HCT116 (cell line): Measurements from ENCODE around the gene CCSER1. TPM values are rescaled to one million over a fixed set of nuclear protein-coding genes. Genes with fewer than 3 reads are reported as not detected.

Source experiments
- ATAC-seq: fragments of 200-7000 bp; cut with Tn5 transposase; 2 replicates; pipeline ENCODE4 v1.9.1; 2020; ENCODE audit warnings: mild to moderate bottlenecking, moderate library complexity
- BruUV-seq: library from RNA; stranded (reverse); fragments of 400-500 nt; replicated peaks from 2 replicates; lab custom pipeline; 2021; lab: Mats Ljungman, UMichigan
- CTCF ChIA-PET: fragments of 300-600 bp; sonication (Branson Sonifier 250); formaldehyde crosslinking; loops from one replicate; lab custom pipeline; 2021; ENCODE audit warnings: antibody characterized with exemption; lab: Charles Lee
- POLR2A ChIA-PET: fragments of 300-600, 350-600 bp; sonication (Branson Sonifier 250); formaldehyde crosslinking; loops from one replicate; lab custom pipeline; 2021; ENCODE audit warnings: antibody characterized with exemption; lab: Charles Lee
- RAD21 ChIA-PET, 2 experiments: fragments of 300-600 bp; sonication (Branson Sonifier 250); formaldehyde crosslinking; loops; one replicate each; lab custom pipeline; 2023; ENCODE audit warnings: low total read pairs in 2 of 2; ENCODE audit not compliant: uncharacterized antibody in 2 of 2, unreplicated experiment in 2 of 2, low non-redundant PET in 1 of 2; lab: Charles Lee
- DNase-seq: peaks from one replicate; pipeline ENCODE4 v3.0.0-alpha.2; 2010; ENCODE audit warnings: low read depth, low spot score
- H2AFZ ChIP-seq: fragments of 200-600 bp; shearing (Covaris generic), sonication (generic); 2 replicates; pipeline ENCODE4 v1.6.1; 2017; ENCODE audit warnings: low read depth, mixed run types, mixed read lengths, antibody characterized with exemption, low read length; ENCODE audit not compliant: poor library complexity, severe bottlenecking
- H3K27ac ChIP-seq: 2 replicates; pipeline ENCODE4 v1.5.1; 2012; ENCODE audit warnings: low read depth, low read length
- H3K27me3 ChIP-seq: fragments of 200-600 bp; sonication (generic); 2 replicates; pipeline ENCODE4 v1.6.1; 2016; ENCODE audit warnings: mixed run types, low read length, mixed read lengths; ENCODE audit not compliant: insufficient read depth
- H3K36me3 ChIP-seq, 2 experiments: fragments of 200-500 bp in 1 of 2; fragments of 200-600 bp in 1 of 2; sonication (Bioruptor generic) in 1 of 2; sonication (generic) in 1 of 2; 2 replicates each; pipeline versions ENCODE4 v1.5.1 to v1.6.1; 2014 to 2016; ENCODE audit warnings: low read length in 2 of 2, inconsistent platforms in 1 of 2, mixed read lengths in 1 of 2, mixed run types in 1 of 2; ENCODE audit not compliant: insufficient read depth in 2 of 2, control insufficient read depth in 1 of 2
- H3K4me1 ChIP-seq, 2 experiments: fragments of 200-600 bp in 1 of 2; sonication (generic) in 1 of 2; 2 replicates each; pipeline versions ENCODE4 v1.5.1 to v1.6.1; 2012 to 2017; ENCODE audit warnings: low read length in 2 of 2, inconsistent platforms in 1 of 2, mild to moderate bottlenecking in 1 of 2, mixed read lengths in 1 of 2, mixed run types in 1 of 2, moderate library complexity in 1 of 2; ENCODE audit not compliant: insufficient read depth in 2 of 2, control insufficient read depth in 1 of 2
- H3K4me2 ChIP-seq: fragments of 200-600 bp; sonication (generic); 2 replicates; pipeline ENCODE4 v1.6.1; 2017; ENCODE audit warnings: mixed run types, low read length, mixed read lengths
- H3K4me3 ChIP-seq, 2 experiments: fragments of 200-600 bp in 1 of 2; sonication (generic) in 1 of 2; replicated peaks in 1 of 2; 2 replicates each; pipeline ENCODE4 v1.5.1; 2011 to 2016; ENCODE audit warnings: low read length in 2 of 2, control low read depth in 1 of 2, low read depth in 1 of 2, mild to moderate bottlenecking in 1 of 2, mixed read lengths in 1 of 2, mixed run types in 1 of 2
- H3K79me2 ChIP-seq: fragments of 200-600 bp; sonication (generic); 2 replicates; pipeline ENCODE4 v1.6.1; 2017; ENCODE audit warnings: mild to moderate bottlenecking, mixed run types, low read length, moderate library complexity, mixed read lengths; ENCODE audit not compliant: insufficient read depth
- H3K9ac ChIP-seq: fragments of 200-600 bp; sonication (generic); 2 replicates; pipeline ENCODE4 v1.6.1; 2016; ENCODE audit warnings: low read length, mixed read lengths
- H3K9me2 ChIP-seq: fragments of 200-600 bp; sonication (generic), shearing (Covaris generic); 2 replicates; pipeline ENCODE4 v1.6.1; 2017; ENCODE audit warnings: mixed run types, mild to moderate bottlenecking, moderate library complexity; ENCODE audit not compliant: insufficient read depth
- H3K9me3 ChIP-seq, 2 experiments: fragments of 200-500 bp in 1 of 2; fragments of 200-600 bp in 1 of 2; sonication (Bioruptor generic) in 1 of 2; sonication (generic) in 1 of 2; 2 replicates each; pipeline ENCODE4 v1.6.1; 2014 to 2017; ENCODE audit warnings: low read length in 2 of 2, mixed read lengths in 2 of 2, inconsistent platforms in 1 of 2, low read depth in 1 of 2, mild to moderate bottlenecking in 1 of 2, mixed run types in 1 of 2, moderate library complexity in 1 of 2; ENCODE audit not compliant: control insufficient read depth in 1 of 2, insufficient read depth in 1 of 2
- H4K20me1 ChIP-seq: fragments of 200-600 bp; sonication (generic), shearing (Covaris generic); 2 replicates; pipeline ENCODE4 v1.6.1; 2017; ENCODE audit warnings: mixed run types, mild to moderate bottlenecking, moderate library complexity; ENCODE audit not compliant: insufficient read depth
- CBX3 ChIP-seq: IDR thresholded peaks from 2 replicates; pipeline ENCODE4 v1.6.1; 2012; ENCODE audit warnings: low read depth
- CEBPB ChIP-seq: IDR thresholded peaks from 2 replicates; pipeline ENCODE4 v1.6.1; 2012; ENCODE audit warnings: low read depth
- EGR1 ChIP-seq: IDR thresholded peaks from 2 replicates; pipeline ENCODE4 v1.6.1; 2012; ENCODE audit warnings: low read depth
- EZH2 ChIP-seq: fragments of 200-600 bp; sonication (generic); IDR thresholded peaks from 2 replicates; pipeline ENCODE4 v1.6.1; 2017; ENCODE audit warnings: antibody characterized with exemption, mixed run types
- FOSL1 ChIP-seq: IDR thresholded peaks from 2 replicates; pipeline ENCODE4 v1.6.1; 2012; ENCODE audit warnings: low read depth
- JUND ChIP-seq: IDR thresholded peaks from 2 replicates; pipeline ENCODE4 v1.6.1; 2012
- RAD21 ChIP-seq: IDR thresholded peaks from 2 replicates; pipeline ENCODE4 v1.6.1; 2012; ENCODE audit warnings: low read depth, mild to moderate bottlenecking
- REST ChIP-seq: IDR thresholded peaks from 2 replicates; pipeline ENCODE4 v1.6.1; 2012; ENCODE audit warnings: low read depth
- SIN3A ChIP-seq: IDR thresholded peaks from 2 replicates; pipeline ENCODE4 v1.6.1; 2012; ENCODE audit warnings: low read depth
- SP1 ChIP-seq: IDR thresholded peaks from 2 replicates; pipeline ENCODE4 v1.6.1; 2012; ENCODE audit warnings: low read depth
- SRF ChIP-seq: IDR thresholded peaks from 2 replicates; pipeline ENCODE4 v1.6.1; 2012; ENCODE audit warnings: low read depth
- TCF7L2 ChIP-seq: IDR thresholded peaks from 2 replicates; pipeline ENCODE4 v1.7.0; 2011; ENCODE audit warnings: borderline replicate concordance, inconsistent platforms; ENCODE audit not compliant: insufficient read depth, insufficient read length; ENCODE audit errors: extremely low read depth
- intact Hi-C: fragments of 100-400 bp; cut with micrococcal nuclease; formaldehyde crosslinking; loops from 2 replicates; pipeline ENCODE4 v1.10.0; 2022
- total RNA-seq: library from RNA; stranded (reverse); gene quantifications from one replicate; pipeline ENCODE4 v1.2.1, GENCODE V29; 2021; ENCODE audit not compliant: unreplicated experiment

Gene CCSER1
- total RNA-seq, 1 experiment from 2014 or later: 6.7 TPM

GRCh38 chr4:90951037-90951436, 823.8 kb downstream of the CCSER1 start:
- H3K4me3 ChIP-seq: peak overlapping the region in 1 of 2 experiments; percentile 12; a peak in 1 of 4 replicates
- peak; percentile 48; the same call in 1 of the 2 replicates for TF ChIP-seq CBX3
- no peak for TF ChIP-seq SIN3A
- peak; percentile 58 for TF ChIP-seq CEBPB
- no peak for TF ChIP-seq SRF
- no peak for TF ChIP-seq TCF7L2
- TF ChIP-seq EGR1: no peak
- TF ChIP-seq FOSL1: peak; percentile 69
- TF ChIP-seq SP1: peak; percentile 23; the same call in 1 of the 2 replicates
- TF ChIP-seq EZH2: no peak
- TF ChIP-seq JUND: peak; percentile 59
- no peak for TF ChIP-seq RAD21
- TF ChIP-seq REST: no peak
- H4K20me1 ChIP-seq: no peaks in the 10 kb centered on the region
- H3K9ac ChIP-seq: no peak overlapping the region
- H3K9me3 ChIP-seq: no peaks in the 10 kb centered on the region
- intact Hi-C loops: no loop called here
- H3K79me2 ChIP-seq: no peaks in the 10 kb centered on the region
- no TSS peak for BruUV-seq
- ChIA-PET RAD21 (no interaction called here), POLR2A (no interaction called here), CTCF (no interaction called here)
- no peaks in the 10 kb centered on the region for H3K36me3 ChIP-seq
- DNase-seq: peak; percentile 66
- H3K9me2 ChIP-seq: no peaks in the 10 kb centered on the region
- H2AFZ ChIP-seq: peak overlapping the region; percentile 72
- ATAC-seq: peak; percentile 92
- no peaks in the 10 kb centered on the region for H3K27me3 ChIP-seq
- H3K4me1 ChIP-seq: peaks cover 12 to 16% of the 10 kb centered on the region in 2 experiments; a peak in 3 of 4 replicates
- H3K27ac ChIP-seq: no peak overlapping the region
- H3K4me2 ChIP-seq: peak overlapping the region; percentile 55
